Panc1 (cell line): Measurements from ENCODE around the gene IL20RA. TPM values are rescaled to one million over a fixed set of nuclear protein-coding genes. Genes with fewer than 3 reads are reported as not detected.

Source experiments
- ATAC-seq: fragments of 200-7000 bp; cut with Tn5 transposase; 2 replicates; pipeline ENCODE4 v1.9.1; 2020; ENCODE audit warnings: mild to moderate bottlenecking, moderate library complexity
- BruUV-seq: library from RNA; stranded (reverse); fragments of 400-500 nt; replicated peaks from 2 replicates; lab custom pipeline; 2021; lab: Mats Ljungman, UMichigan
- CTCF ChIA-PET: fragments of 300-600 bp; sonication (Branson Sonifier 250); formaldehyde crosslinking; loops from one replicate; lab custom pipeline; 2022; ENCODE audit warnings: antibody characterized with exemption; lab: Charles Lee
- POLR2A ChIA-PET: fragments of 300-600 bp; sonication (Branson Sonifier 250); formaldehyde crosslinking; loops from one replicate; lab custom pipeline; 2022; ENCODE audit warnings: antibody characterized with exemption; lab: Charles Lee
- DNase-seq: peaks from one replicate; pipeline ENCODE4 v3.0.0-alpha.2; 2010; ENCODE audit warnings: low read depth, low spot score
- H3K27ac ChIP-seq: 2 replicates; pipeline ENCODE4 v1.5.1; 2011; ENCODE audit warnings: mild to moderate bottlenecking, low read length, inconsistent platforms
- H3K27me3 ChIP-seq: fragments of 200-500 bp; sonication (Bioruptor generic); 2 replicates; pipeline ENCODE4 v1.6.0; 2014; ENCODE audit warnings: low read length, inconsistent platforms; ENCODE audit not compliant: control insufficient read depth, insufficient read depth
- H3K36me3 ChIP-seq: fragments of 200-500 bp; sonication (Bioruptor generic); 2 replicates; pipeline ENCODE4 v1.5.1; 2014; ENCODE audit warnings: inconsistent platforms, mild to moderate bottlenecking, low read length, moderate library complexity; ENCODE audit not compliant: control insufficient read depth, insufficient read depth
- H3K4me1 ChIP-seq: 2 replicates; pipeline ENCODE4 v1.5.1; 2011; ENCODE audit warnings: inconsistent platforms, mild to moderate bottlenecking, low read length, moderate library complexity; ENCODE audit not compliant: control insufficient read depth, insufficient read depth
- H3K4me3 ChIP-seq, 2 experiments: 2 replicates each; pipeline ENCODE4 v1.5.1; 2011 to 2012; ENCODE audit warnings: low read depth in 2 of 2, low read length in 2 of 2, mild to moderate bottlenecking in 2 of 2, inconsistent platforms in 1 of 2, moderate library complexity in 1 of 2
- H3K9me3 ChIP-seq: fragments of 200-500 bp; sonication (Bioruptor generic); 2 replicates; pipeline ENCODE4 v1.5.1; 2014; ENCODE audit warnings: low read depth, mild to moderate bottlenecking, inconsistent platforms, low read length, moderate library complexity; ENCODE audit not compliant: control insufficient read depth, insufficient read depth
- CTCF ChIP-seq: fragments of 450-650 bp; IDR thresholded peaks from 2 replicates; pipeline ENCODE4 v1.5.1; 2017; ENCODE audit warnings: mild to moderate bottlenecking
- POLR2AphosphoS5 ChIP-seq: IDR thresholded peaks from 2 replicates; pipeline ENCODE4 v1.6.1; 2012; ENCODE audit warnings: mild to moderate bottlenecking, low read depth, low read length, moderate library complexity
- REST ChIP-seq, 2 experiments: IDR thresholded peaks; 2 replicates each; pipeline ENCODE4 v1.6.1; 2011 to 2012; ENCODE audit warnings: low read depth in 2 of 2, control low read depth in 1 of 2, low read length in 1 of 2, mild to moderate bottlenecking in 1 of 2, moderate library complexity in 1 of 2; ENCODE audit not compliant: insufficient read depth in 1 of 2
- SIN3A ChIP-seq: IDR thresholded peaks from 2 replicates; pipeline ENCODE4 v1.6.1; 2012; ENCODE audit warnings: low read depth, mild to moderate bottlenecking, low read length, moderate library complexity, borderline replicate concordance; ENCODE audit not compliant: insufficient read depth
- TCF7L2 ChIP-seq: IDR thresholded peaks from 2 replicates; pipeline ENCODE4 v1.6.1; 2011; ENCODE audit warnings: mild to moderate bottlenecking, low read depth, low read length, inconsistent platforms
- in situ Hi-C: cut with HindIII; loops from 2 replicates; pipeline ENCODE4 v1.10.0; 2016; ENCODE audit warnings: low sequenced_read_pairs, low pct_unique_long_range_greater_than_20kb
- intact Hi-C: fragments of 100-400 bp; cut with micrococcal nuclease; formaldehyde crosslinking; loops from one replicate; pipeline ENCODE4 v1.10.0; 2022; ENCODE audit not compliant: unreplicated experiment
- total RNA-seq: library from RNA; stranded (reverse); gene quantifications from one replicate; pipeline ENCODE4 v1.2.1, GENCODE V29; 2021; ENCODE audit not compliant: unreplicated experiment

Gene IL20RA
- total RNA-seq, 1 experiment from 2014 or later = not detected

- H3K4me1 ChIP-seq = no peaks in the 10 kb centered on the region
- TF ChIP-seq POLR2AphosphoS5 (no peak), CTCF (no peak), TCF7L2 (no peak), REST (IDR thresholded peaks at IDR 0.05; ENCODE audit: insufficient read depth in 1 of 2, low read depth in 2 of 2, low read length in 1 of 2) (no peak), SIN3A (no peak)
- no peak for DNase-seq
- ChIA-PET CTCF (no interaction called here), POLR2A (no interaction called here)
- in situ Hi-C loops (no loop called here), intact Hi-C loops (no loop called here)
- H3K4me3 ChIP-seq = no peak overlapping the region
- BruUV-seq = no TSS peak
- no peaks in the 10 kb centered on the region for H3K9me3 ChIP-seq
- no peaks in the 10 kb centered on the region; the same call in 1 of the 2 replicates for H3K27me3 ChIP-seq
- no peak for ATAC-seq
- no peak overlapping the region for H3K27ac ChIP-seq
- H3K36me3 ChIP-seq = no peaks in the 10 kb centered on the region
Observed at GRCh38 chr6:137016356-137016755, 28.4 kb downstream of the IL20RA start.

GRCh38 chr6:137015943-137016342 lies 28.8 kb downstream of the IL20RA start:
- ChIA-PET POLR2A (no interaction called here), CTCF (no interaction called here)
- BruUV-seq = no TSS peak
- TF ChIP-seq POLR2AphosphoS5 = no peak
- no peak for TF ChIP-seq TCF7L2
- TF ChIP-seq REST (IDR thresholded peaks at IDR 0.05; ENCODE audit: insufficient read depth in 1 of 2, low read depth in 2 of 2, low read length in 1 of 2) = no peak
- TF ChIP-seq CTCF = no peak
- TF ChIP-seq SIN3A = no peak
- H3K9me3 ChIP-seq = no peaks in the 10 kb centered on the region
- H3K4me3 ChIP-seq = no peak overlapping the region
- ATAC-seq = no peak
- DNase-seq = no peak
- intact Hi-C loops = no loop called here
- H3K36me3 ChIP-seq = no peaks in the 10 kb centered on the region
- H3K27me3 ChIP-seq = no peaks in the 10 kb centered on the region; the same call in 1 of the 2 replicates
- in situ Hi-C loops = no loop called here
- no peaks in the 10 kb centered on the region for H3K4me1 ChIP-seq
- no peak overlapping the region for H3K27ac ChIP-seq
